B cell (primary cell): ENCODE results near the gene C17orf50. TPM values are rescaled to one million over a fixed set of nuclear protein-coding genes. Genes with fewer than 3 reads are reported as not detected.

Experiments
- ATAC-seq: fragments of 200-7000 bp; cut with Tn5 transposase; one replicate; pipeline ENCODE4 v1.10.0; 2021; ENCODE audit warnings: low read depth, mild to moderate bottlenecking, moderate number of reproducible peaks, moderate library complexity
- CTCF ChIA-PET: fragments of 350-600 bp; sonication (Branson Sonifier 250); formaldehyde crosslinking; loops from one replicate; lab custom pipeline; 2021; ENCODE audit warnings: antibody characterized with exemption, inconsistent platforms; lab: Charles Lee
- POLR2A ChIA-PET: fragments of 350-600 bp; sonication (Branson Sonifier 250); formaldehyde crosslinking; loops from one replicate; lab custom pipeline; 2021; ENCODE audit warnings: antibody characterized with exemption; lab: Charles Lee
- DNase-seq: peaks from one replicate; pipeline ENCODE4 v3.0.0; 2013
- H2AFZ ChIP-seq: 2 replicates; pipeline ENCODE4 v1.6.1; 2012; ENCODE audit warnings: mild to moderate bottlenecking, low read depth, low read length; ENCODE audit not compliant: insufficient read depth, poor library complexity, severe bottlenecking
- H3K27ac ChIP-seq, 2 donors: 1 replicate in 1 of 2; 2 replicates in 1 of 2; pipeline ENCODE4 v1.5.1; 2012 to 2013; ENCODE audit warnings: low read length in 2 of 2, mild to moderate bottlenecking in 2 of 2, moderate library complexity in 1 of 2
- H3K27me3 ChIP-seq, 4 experiments: fragments of 200-600 bp in 1 of 4; sonication (generic) in 1 of 4; replicated peaks in 1 of 4; 1 replicate in 2 of 4; 2 replicates in 2 of 4; pipeline versions ENCODE4 v1.6.1 to v1.7.0; 2013 to 2016; ENCODE audit warnings: low read length in 3 of 4, mild to moderate bottlenecking in 2 of 4, mixed read lengths in 1 of 4, moderate library complexity in 1 of 4; ENCODE audit not compliant: insufficient read depth in 4 of 4, control insufficient read depth in 3 of 4; ENCODE audit errors: control extremely low read depth in 1 of 4
- H3K36me3 ChIP-seq, 2 experiments: replicated peaks in 1 of 2; 1 replicate in 1 of 2; 2 replicates in 1 of 2; pipeline versions ENCODE4 v1.6.1 to v1.7.1; 2013; ENCODE audit warnings: low read length in 1 of 2; ENCODE audit not compliant: insufficient read depth in 2 of 2, control insufficient read depth in 1 of 2; ENCODE audit errors: control extremely low read depth in 1 of 2, extremely low read depth in 1 of 2
- H3K4me1 ChIP-seq, 2 donors: fragments of 200-600 bp in 1 of 2; sonication (generic) in 1 of 2; 1 replicate in 1 of 2; 2 replicates in 1 of 2; pipeline versions ENCODE4 v1.5.1 to v1.6.1; 2013 to 2017; ENCODE audit warnings: low read length in 2 of 2; ENCODE audit not compliant: control insufficient read depth in 2 of 2, insufficient read depth in 2 of 2
- H3K4me2 ChIP-seq: replicated peaks from 2 replicates; pipeline ENCODE3; 2012; ENCODE audit warnings: mild to moderate bottlenecking, low read depth, low read length; ENCODE audit not compliant: poor library complexity, severe bottlenecking
- H3K4me3 ChIP-seq, 5 experiments: fragments of 200-600 bp in 1 of 5; sonication (generic) in 1 of 5; 1 replicate in 3 of 5; 2 replicates in 2 of 5; pipeline versions ENCODE4 v1.5.1 to v1.7.0; 2011 to 2016; ENCODE audit warnings: low read length in 4 of 5, mild to moderate bottlenecking in 4 of 5, low read depth in 2 of 5, control low read depth in 1 of 5, moderate library complexity in 1 of 5; ENCODE audit not compliant: insufficient read depth in 1 of 5; ENCODE audit errors: control extremely low read depth in 1 of 5, extremely low read depth in 1 of 5
- H3K79me2 ChIP-seq: fragments of 200-600 bp; sonication (generic); one replicate; pipeline ENCODE4 v1.6.0; 2016; ENCODE audit warnings: low read length; ENCODE audit not compliant: control insufficient read depth, insufficient read depth
- H3K9ac ChIP-seq: fragments of 200-600 bp; sonication (generic); 2 replicates; pipeline ENCODE4 v1.6.1; 2017; ENCODE audit warnings: mild to moderate bottlenecking, low read length, moderate library complexity
- H3K9me3 ChIP-seq, 3 donors: one replicate each; pipeline versions ENCODE4 v1.6.1 to v1.7.1; 2013; ENCODE audit warnings: low read length in 2 of 3; ENCODE audit not compliant: control insufficient read depth in 2 of 3, insufficient read depth in 1 of 3; ENCODE audit errors: control extremely low read depth in 1 of 3
- H4K20me1 ChIP-seq: 2 replicates; pipeline ENCODE4 v1.6.0; 2012; ENCODE audit warnings: mild to moderate bottlenecking, low read length; ENCODE audit not compliant: insufficient read depth, control insufficient read depth, poor library complexity, severe bottlenecking
- H3K27ac Mint-ChIP-seq: one replicate; pipeline ENCODE4 v1.8.0; 2021; ENCODE audit warnings: mixed read lengths
- H3K27me3 Mint-ChIP-seq: one replicate; pipeline ENCODE4 v1.8.0; 2021; ENCODE audit warnings: mixed read lengths
- H3K4me1 Mint-ChIP-seq: one replicate; pipeline ENCODE4 v1.8.0; 2021; ENCODE audit warnings: mixed read lengths
- H3K4me3 Mint-ChIP-seq: one replicate; pipeline ENCODE4 v1.8.0; 2021; ENCODE audit warnings: mixed read lengths
- H3K9me3 Mint-ChIP-seq: one replicate; pipeline ENCODE4 v1.8.0; 2022; ENCODE audit warnings: mixed read lengths; ENCODE audit not compliant: insufficient read depth
- CTCF ChIP-seq: fragments of 200-600 bp; IDR thresholded peaks from one replicate; pipeline ENCODE4 v1.8.0; 2022; ENCODE audit warnings: antibody characterized with exemption, mild to moderate bottlenecking
- EZH2 ChIP-seq: IDR thresholded peaks from 2 replicates; pipeline ENCODE4 v1.6.1; 2012; ENCODE audit warnings: borderline replicate concordance, low read depth, mild to moderate bottlenecking, moderate library complexity, low read length; ENCODE audit not compliant: insufficient read depth, poor library complexity, severe bottlenecking
- WGBS: methylation state at CpG from one replicate; pipeline ENCODE4 v1.1.5; 2013; ENCODE audit warnings: missing lambda C conversion rate; ENCODE audit not compliant: insufficient coverage; 5-methylcytosine and 5-hydroxymethylcytosine counted together
- intact Hi-C: fragments of 100-400 bp; cut with micrococcal nuclease; formaldehyde crosslinking; loops from one replicate; pipeline ENCODE4 v1.10.0; 2022
- polyA plus RNA-seq: library from polyadenylated mRNA; depleted of rRNA; stranded (reverse); fragments of >200 nt; gene quantifications from 2 replicates; pipeline ENCODE4 v1.2.3, GENCODE V29; 2012
- total RNA-seq, 2 donors: library from RNA; stranded (reverse); fragments of 120-200 nt in 1 of 2; gene quantifications; 1 replicate in 1 of 2; 2 replicates in 1 of 2; pipeline versions ENCODE4 v1.2.3 to v1.2.4, GENCODE V29; 2013 to 2022

Gene C17orf50
- total and polyA plus RNA-seq, 2 donors (not counting 1 experiment from before 2014, with no cell fraction given): not detected

- H3K27me3 ChIP-seq: peaks cover 0 to 27% (median 9%) of the 10 kb centered on the region in 4 experiments
- no peaks in the 10 kb centered on the region for H3K79me2 ChIP-seq
- CTCF ChIA-PET: interaction anchor here (1.4 to 2.5 kb wide), 3 partner anchors 16 to 25 kb away, joined by 3 to 17 read pairs (median 5); no protein-coding TSS in a partner anchor
- H3K27ac Mint-ChIP-seq: no peak overlapping the region
- WGBS: no CpG with 5 or more reads among the region's 2 CpGs
- no peaks in the 10 kb centered on the region for H3K4me1 ChIP-seq
- H3K27me3 Mint-ChIP-seq: peaks cover 35% of the 10 kb centered on the region
- DNase-seq (no peak), ATAC-seq (no peak)
- H3K4me1 Mint-ChIP-seq: no peaks in the 10 kb centered on the region
- H3K4me2 ChIP-seq: no peak overlapping the region
- H3K4me3 ChIP-seq: no peak overlapping the region
- no peaks in the 10 kb centered on the region for H3K36me3 ChIP-seq
- TF ChIP-seq CTCF (no peak), EZH2 (no peak)
- POLR2A ChIA-PET: no interaction called here
- H3K9ac ChIP-seq: no peak overlapping the region
- H3K9me3 ChIP-seq: no peaks in the 10 kb centered on the region
- intact Hi-C loops: no loop called here
- no peak overlapping the region for H3K27ac ChIP-seq
- H3K9me3 Mint-ChIP-seq: no peaks in the 10 kb centered on the region
- no peak overlapping the region for H3K4me3 Mint-ChIP-seq
- H2AFZ ChIP-seq: no peak overlapping the region
- H4K20me1 ChIP-seq: no peaks in the 10 kb centered on the region
Observed at GRCh38 chr17:35788477-35789368, 28.0 kb downstream of the C17orf50 start.

- Histone ChIP-seq H3K4me3 (no peak overlapping the region), H4K20me1 (no peaks in the 10 kb centered on the region), H3K4me1 (peaks cover 11% of the 10 kb centered on the region in 2 donors), H3K36me3 (no peaks in the 10 kb centered on the region), H3K27me3 (peaks cover 0 to 43% (median 20%) of the 10 kb centered on the region in 4 experiments), H3K9me3 (no peaks in the 10 kb centered on the region), H3K27ac (no peak overlapping the region), H3K79me2 (no peaks in the 10 kb centered on the region), H2AFZ (no peak overlapping the region), H3K4me2 (no peak overlapping the region), H3K9ac (no peak overlapping the region)
- Mint-ChIP-seq H3K4me1 (peaks cover 11% of the 10 kb centered on the region), H3K9me3 (no peaks in the 10 kb centered on the region), H3K4me3 (no peak overlapping the region), H3K27me3 (peaks cover 49% of the 10 kb centered on the region), H3K27ac (no peak overlapping the region)
- POLR2A ChIA-PET: no interaction called here
- CTCF ChIA-PET: interaction anchor here (7.0 kb wide), 1 partner anchor 26 kb away, joined by 62 read pairs; no protein-coding TSS in a partner anchor
- intact Hi-C loops: no loop called here
- no peak for DNase-seq
- no peak for ATAC-seq
- TF ChIP-seq CTCF (no peak), EZH2 (no peak)
- 90% methylated on average over 2 of the region's 3 CpGs for WGBS
Observed at GRCh38 chr17:35790841-35791240, 30.2 kb downstream of the C17orf50 start.
